CD4-positive, alpha-beta T cell treated with Interferon gamma for 1 hour (primary cell): Measurements from ENCODE around the gene FAM177B.
A peak's percentile ranks its signal among the peaks of the same experiment; 100 is the strongest.

ENCODE experiments used
- DNase-seq: peaks from one replicate; pipeline ENCODE4 v3.0.0-alpha.2; 2020

The FAM177B gene

DNA sequence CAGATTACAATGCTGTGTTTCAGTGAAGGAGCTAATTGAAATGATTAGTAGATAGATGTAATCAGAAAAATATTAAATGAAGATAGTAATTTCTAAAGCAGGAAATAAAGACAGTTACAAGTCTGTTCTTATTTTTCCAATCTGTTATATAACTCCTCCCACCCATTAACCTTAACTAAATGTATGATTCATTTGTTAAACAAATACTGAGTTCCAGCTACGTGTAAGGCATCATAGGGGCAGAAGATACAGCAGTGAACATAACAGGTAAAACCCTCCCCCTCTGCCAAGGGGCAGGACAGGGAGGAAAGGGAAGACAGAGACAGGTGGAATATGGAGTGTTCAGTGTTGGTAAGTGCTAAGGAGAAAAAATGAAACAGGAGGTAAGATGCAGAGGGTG is at the start of gene FAM177B:
FAM177B (plus strand) TSS at position 231 of the 400 bp plus-strand sequence. CDS start 9,344 bp downstream, outside the sequence.
- no peak for DNase-seq

GRCh38 chr1:222691016-222691415 is 46.0 kb upstream of the FAM177B start:
- no peak for DNase-seq

DNA sequence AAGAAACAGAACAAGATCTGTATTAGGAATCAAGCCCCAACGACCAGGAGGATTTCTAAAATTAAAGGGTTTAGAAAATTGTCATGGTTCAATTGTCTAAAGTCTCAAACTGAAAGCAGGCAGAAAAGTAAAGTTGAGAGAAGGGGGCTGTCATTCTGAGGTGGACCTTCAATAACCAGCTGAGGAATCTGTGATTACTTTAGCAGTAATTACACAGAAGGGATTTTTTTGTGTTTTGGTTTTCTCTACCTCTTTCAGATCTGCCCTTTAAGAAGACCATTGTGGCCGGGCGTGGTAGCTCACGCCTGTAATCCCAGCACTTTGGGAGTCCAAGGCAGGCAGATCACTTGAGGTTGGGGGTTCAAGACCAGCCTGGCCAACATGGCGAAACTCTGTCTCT is 42.1 kb upstream of the FAM177B start:
- no peak for DNase-seq

- DNase-seq = no peak
Measured at GRCh38 chr1:222696741-222697140, 40.3 kb upstream of the FAM177B start.

GRCh38 chr1:222697203-222697602 is 39.8 kb upstream of the FAM177B start:
- DNase-seq = no peak

DNA sequence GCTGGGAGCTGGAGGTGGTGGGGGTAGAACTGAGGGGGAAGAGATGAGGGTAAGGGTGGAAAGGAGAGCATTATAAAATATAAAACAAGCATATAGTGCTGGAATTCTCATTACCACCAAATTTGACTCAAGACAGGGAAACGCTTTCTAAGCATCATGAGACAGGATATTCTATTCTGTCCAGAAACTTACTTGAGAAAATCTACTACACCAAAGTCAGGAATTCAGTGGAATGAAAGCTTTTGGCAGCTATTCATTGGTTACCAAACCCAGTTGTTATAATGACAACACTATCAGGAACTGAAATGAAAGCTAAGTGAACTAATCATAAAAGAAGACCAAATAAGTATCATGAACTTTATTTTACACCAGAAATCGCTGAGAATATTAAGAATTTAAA is 39.2 kb upstream of the FAM177B start:
- DNase-seq = no peak

DNA sequence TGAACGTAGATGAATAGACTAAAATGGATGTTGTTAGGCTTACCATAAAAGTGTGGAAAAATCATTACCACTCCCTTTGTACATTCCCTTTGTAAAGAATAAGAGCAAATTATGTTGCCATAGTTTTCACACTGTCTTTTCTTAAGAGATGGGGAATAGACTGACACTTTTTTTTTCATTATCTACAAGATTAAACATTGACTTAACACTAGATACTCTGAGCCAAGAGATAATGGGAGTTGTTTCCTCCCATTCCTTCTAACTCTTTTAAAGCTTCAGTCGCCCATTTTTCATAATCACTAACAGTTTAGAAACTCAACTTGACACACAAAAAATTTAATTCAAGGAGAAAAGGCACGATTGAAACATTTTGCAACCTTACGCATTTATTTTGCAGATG is 34.8 kb upstream of the FAM177B start:
- no peak for DNase-seq

DNA sequence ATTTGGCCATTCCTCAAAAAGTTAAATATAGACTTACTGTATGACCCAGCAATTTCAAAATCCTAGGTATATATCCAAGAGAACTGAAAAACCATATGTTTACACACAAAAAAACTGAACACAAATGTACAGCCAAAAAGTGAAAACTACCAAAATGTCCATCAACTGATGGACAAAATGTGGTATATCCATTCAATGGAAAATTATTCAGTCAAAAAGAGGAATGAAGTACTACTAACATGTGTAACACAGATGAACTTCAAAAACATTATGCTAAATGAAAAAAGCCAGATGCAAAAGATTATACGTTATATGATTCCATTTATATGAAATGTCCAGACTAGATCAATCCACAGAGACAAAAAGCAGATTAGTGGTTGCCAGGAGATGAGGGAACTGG is 32.7 kb upstream of the FAM177B start:
- DNase-seq = no peak

DNA sequence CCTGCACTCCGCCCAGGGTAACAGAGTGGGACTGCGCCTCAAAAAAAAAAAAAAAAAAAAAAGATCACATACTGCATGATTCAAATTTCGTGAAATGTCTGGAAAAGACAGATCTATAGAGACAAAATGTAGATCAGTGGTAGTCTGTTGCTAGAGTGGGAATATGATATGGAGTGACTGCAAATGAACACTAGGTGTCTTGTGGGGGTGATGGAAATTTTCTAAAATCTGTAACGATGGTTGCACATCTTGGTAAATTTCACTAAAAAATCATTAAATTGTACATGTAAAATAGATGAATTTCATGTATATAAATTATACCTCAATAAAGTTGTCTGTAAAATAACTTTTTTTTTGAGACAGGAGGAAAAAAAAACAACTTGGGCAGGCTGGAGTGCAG is 30.2 kb upstream of the FAM177B start:
- DNase-seq = no peak

DNA sequence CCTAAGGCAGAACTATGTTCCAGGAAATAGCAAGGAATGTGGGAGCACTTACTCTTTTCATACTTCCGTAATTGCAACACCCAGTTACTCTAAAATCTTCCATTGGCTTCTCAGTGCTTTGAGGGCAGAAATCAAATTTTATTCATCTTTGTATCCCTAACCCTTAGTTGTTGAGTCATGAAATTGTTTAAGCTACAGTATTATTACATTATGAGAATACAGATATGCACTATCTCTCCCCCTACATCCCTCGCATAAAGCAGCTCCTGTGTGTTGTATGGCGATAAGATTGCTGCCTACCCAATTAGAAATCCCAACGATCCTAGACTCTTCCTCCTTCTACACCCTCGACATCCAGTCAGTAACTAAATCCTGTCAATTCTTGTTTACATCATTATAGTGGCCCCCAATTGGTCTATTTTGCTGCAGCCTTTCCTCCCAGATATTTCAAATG is 27.3 kb upstream of the FAM177B start:
- DNase-seq = no peak

- DNase-seq = peak; percentile 43
Measured at GRCh38 chr1:222711319-222712252, 25.4 kb upstream of the FAM177B start.

- DNase-seq = peak; percentile 89
Measured at GRCh38 chr1:222712253-222713090, 24.5 kb upstream of the FAM177B start, which contains the start of the genes AIDA and BROX. TSS of gene AIDA (minus strand) at chr1:222712491. CDS start at chr1:222712317, 174 bp downstream. TSS of gene BROX (plus strand) at chr1:222712564. CDS start at chr1:222715700, 3,136 bp downstream.

GRCh38 chr1:222713091-222713961 is 23.7 kb upstream of the FAM177B start:
- peak; percentile 95 for DNase-seq

DNA sequence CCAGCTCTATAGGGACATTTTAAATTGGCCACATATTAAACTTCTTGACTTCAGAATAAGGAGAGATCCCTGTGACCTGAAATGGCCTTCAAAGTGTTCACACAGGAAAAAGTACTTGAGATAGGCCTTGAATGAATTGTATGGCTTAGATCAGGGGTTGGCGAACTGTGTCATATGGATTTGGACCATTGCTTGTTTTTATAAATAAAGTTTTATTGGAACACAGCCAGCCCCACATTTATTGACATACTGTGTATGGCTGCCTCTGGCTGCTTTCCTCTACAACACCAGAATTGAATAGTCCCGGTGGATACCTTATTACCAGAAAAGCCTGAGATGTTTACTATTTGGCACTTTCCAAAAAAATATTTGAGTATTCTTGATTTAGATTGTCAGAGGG is 20.6 kb upstream of the FAM177B start:
- no peak for DNase-seq

- DNase-seq = no peak
Measured at GRCh38 chr1:222728746-222729145, 8.3 kb upstream of the FAM177B start.

GRCh38 chr1:222730866-222731265 is 6.1 kb upstream of the FAM177B start:
- no peak for DNase-seq

DNA sequence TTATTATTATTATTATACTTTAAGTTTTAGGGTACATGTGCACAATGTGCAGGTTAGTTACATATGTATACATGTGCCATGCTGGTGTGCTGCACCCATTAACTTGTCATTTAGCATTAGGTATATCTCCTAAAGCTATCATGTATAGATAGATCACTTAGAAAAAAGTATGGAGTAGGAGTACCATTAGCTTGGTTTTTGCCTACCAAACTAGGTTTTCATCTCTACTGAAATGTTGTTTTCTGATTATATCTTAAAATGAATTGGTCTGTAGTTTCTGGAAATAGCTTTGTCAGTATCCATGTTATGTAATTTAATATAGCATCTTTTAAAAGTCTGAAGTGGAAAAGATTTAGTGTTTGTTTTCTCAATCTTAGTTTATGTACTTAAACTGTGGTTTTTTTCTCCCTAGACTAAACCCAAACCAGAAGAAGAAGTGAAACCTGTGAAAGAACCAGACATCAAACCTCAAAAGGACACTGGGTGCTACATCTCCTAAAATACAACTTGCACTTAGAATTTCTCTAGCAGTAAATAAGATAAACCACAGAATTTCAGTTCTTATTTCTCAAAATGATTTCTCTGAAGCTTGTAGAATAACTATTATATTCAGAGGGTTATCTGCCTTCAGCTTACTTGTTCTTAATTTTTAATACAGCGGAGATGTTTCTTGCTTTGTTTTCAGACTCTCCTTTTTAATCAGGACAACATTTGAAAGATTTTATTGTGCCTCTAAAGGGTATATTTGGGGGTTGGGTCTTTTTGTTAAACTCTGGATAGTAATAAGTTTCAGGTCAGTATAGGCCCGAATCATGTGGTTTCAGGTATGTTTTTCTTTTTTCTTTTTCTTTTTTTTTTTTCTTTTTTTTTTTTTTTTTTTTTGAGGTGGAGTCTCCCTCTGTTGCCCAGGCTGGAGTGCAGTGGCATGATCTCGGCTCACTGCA is 4.5 kb upstream of the FAM177B start:
- DNase-seq = no peak

DNA sequence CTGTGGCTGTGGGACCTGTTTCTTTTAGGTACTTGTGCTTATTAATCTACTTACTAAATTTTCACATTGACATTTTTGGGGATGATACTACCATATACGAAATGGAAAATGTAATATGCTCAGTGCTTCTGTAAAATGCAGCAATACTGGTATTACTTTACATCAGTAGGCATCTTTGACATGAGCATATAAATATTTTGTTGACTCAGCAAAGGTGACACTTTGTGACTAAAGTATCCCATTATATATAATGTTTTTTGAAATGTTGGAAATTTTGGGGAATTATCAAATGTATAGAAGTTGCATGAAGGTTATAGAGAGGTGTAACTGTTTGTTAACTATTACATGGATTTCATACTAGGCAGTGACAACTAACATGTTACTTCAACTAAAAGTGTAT is 2.3 kb upstream of the FAM177B start:
- no peak for DNase-seq

GRCh38 chr1:222736470-222736869 is 532 bp upstream of the FAM177B start:
- no peak for DNase-seq

DNA sequence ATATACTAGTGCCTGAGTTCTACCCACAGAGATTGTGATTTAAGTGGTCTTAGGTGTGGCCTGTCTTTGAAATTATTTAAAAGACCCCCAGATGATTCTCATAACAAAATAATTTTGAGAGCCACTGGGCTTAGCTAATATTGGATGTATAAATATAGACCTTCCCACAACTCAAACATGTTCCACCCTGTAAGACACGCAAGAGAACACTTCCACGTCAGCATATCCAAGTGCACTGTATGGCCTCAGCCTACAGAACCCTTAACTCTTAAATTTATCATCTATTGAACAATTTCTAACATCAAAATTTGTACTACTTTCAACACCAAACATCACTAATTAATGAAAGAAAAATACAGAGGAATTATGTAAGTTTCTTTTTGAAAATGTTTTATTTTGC is 2.5 kb downstream of the FAM177B start:
- no peak for DNase-seq

DNA sequence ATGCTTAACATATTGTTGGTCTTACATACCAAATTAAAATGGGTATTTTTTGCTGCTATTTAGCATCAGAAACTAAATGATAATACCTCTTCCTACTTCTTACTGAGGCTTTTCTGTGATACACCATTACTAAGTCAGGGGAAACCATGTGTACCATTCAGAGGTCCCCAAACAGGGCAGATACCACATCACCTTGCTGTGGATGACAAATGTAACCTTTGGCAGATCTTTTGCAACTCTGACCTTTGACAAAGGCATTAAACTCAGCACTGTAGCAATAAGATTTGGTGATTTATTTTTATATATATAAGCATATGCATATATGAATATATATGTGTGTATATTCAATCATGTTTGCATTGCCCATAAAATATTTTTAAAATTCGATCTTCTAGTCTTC is 2.9 kb downstream of the FAM177B start:
- no peak for DNase-seq
